DMS53 treated with DMSO at 0.1 percent for 48 hours (cell line): ENCODE results near the gene YBX1.

Experiments used
- DNase-seq: peaks from one replicate; lab custom pipeline; 2025; ENCODE audit not compliant: unreplicated experiment; lab: John Stamatoyannopoulos, UW

Gene YBX1

DNA sequence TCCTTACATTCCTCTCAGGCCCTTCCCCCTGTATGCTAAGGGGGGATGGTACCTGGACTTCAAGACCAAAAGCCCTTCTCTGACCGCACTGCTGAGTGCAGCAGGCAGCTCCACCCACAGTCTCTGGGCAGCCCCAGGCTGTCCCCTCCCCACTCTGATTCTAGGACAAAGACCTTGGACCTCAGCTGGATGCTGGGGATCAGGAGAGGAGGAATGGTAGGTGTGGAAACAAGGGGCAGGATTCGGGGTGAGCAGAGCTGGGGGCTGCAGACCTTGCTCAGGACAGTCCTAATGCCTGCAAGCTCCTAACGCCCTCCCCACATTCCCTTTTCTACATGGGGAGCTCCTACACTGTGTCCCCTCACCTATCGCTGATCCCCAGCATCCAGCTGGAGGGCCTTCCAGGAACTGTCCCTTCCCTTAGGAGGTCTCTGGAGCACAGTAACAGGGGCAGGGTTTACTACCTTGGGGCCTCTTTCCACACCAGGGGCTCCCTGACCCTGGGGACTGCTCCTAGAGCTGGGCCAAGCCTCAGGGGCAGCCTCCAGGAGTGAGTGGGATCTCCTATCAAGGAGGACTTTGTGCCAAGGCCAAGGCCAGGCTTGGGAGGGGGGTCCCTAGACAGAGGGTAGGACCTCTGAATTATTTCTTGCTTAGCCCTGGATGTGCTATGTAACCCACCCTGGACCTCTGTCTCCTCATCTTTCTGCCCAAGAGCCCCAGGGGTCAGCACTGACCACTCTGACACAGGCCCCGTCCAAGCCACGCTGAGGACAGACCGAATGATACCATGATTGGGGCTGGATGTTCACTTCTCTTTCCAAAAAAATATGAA, 52.2 kb downstream of the YBX1 start:
- DNase-seq: no peak

DNA sequence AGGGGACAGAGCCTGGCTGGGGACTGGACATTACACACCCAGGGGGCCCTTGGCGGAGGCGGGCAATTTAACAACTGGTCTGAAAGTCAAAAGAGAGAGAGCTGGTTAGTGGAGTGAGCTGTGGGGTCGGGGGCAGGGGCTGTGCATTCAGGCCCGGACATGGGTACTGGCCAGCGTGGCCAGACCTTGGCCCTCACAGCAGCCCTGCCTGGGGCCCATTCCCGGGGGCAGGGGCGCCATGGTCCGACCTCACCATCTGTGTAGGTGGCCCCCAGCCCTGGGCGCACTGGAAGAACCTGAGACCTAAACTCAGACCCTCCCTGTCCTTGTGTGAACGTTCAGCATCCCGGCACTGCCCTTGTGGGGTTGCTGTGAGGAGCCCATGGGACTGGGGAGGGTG, 52.8 kb downstream of the YBX1 start:
- DNase-seq: no peak

DNA sequence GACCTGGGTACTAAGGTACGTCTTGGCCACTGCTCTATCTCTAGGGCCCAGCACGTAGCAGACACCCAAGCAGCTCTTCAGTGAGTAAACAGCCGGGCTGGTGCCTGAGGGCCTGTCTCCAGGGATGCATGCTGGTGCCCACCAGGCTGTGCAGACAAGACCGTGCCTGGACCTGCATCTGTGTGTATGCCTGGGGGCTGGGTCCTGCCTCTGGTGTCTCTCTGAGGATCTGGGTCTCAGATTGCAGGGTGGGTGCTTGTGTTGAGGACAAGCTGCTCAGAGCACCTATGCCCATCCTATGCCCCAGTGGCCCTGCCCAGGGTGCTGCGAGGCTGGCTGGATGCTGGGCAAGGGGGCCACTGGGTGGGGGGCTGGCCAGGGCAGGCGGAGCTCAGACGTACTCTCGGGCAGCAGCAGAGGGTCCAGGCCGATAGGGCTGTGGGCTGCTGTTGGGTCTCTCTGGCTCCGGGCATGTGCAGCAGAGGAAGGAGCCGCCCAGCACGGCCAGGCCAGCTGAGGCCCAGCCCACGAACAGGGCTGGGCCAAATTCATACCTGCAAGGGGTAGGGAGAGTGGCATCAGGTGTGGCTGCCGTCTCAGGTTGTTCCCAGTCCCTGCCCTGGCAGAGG, 53.4 kb downstream of the YBX1 start:
- DNase-seq: no peak

DNA sequence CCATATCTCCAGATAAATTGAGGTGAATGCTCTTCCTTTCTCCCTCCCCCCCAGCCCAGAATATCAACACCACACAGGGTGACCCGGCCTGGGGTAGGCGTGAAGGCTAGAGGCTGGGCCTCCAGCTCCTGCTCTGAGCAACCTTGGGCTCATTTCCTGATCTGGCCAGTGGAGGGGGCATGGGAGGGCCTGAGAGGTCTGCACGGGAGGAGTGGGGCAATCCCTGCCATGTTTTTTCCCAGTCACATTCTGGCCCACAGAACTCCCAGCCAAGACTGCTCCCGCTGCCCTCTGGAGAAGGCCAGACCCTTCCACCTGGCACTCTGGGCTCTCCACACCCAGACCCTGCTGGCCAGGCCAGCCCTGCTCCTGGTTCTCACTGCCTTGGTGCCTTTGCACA, 53.9 kb downstream of the YBX1 start:
- no peak for DNase-seq

DNA sequence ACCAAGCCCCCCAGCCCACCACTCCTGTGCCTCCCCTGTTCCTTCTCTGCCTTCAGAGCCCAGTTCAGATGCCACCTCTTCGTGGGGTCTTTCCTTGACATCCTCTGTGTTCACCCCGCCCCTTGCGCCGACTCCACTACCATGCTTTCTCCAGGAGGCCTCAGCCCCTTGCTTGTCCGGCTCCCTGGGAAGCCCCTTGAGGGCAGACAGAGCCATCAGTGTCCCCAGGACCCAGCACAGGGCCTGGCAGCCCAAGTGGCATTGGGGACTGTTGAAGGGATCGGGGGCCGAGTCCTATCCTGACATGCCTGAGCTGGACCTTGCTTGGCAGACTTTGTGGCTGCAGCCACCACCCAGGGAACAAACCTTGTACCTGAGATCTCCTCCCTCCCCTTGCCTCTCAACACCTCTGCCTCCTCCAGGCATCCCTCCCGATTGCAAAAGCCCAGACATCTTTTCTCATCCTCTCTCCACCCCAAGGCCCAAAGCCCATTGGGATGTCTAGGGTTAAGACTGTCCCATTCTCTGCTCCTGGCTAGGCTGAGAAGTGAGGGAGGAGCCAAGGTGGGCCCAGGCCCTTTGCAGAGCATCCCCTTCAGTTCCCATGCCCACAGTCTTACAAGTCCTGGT, 54.5 kb downstream of the YBX1 start:
- DNase-seq: no peak

DNA sequence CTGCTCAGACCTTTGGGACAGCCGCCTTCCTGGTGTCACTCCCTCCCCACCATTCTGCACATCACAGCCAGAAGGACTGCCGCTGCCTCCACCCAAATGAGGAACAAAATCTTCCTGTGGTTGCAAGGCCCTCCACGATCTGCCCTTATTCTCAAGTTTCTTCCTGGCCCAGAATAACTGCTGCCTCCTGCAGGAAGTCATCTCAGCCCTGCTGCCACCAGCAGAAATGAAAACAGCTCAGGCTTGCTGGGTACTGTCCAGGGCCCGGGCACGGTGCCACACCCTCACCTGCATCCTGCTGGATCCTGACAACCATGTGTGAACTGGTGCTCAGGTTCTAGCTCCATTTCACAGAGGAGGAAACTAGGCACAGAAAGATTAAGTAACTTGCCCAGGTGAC, 55.0 kb downstream of the YBX1 start:
- DNase-seq: peak; percentile 9

DNA sequence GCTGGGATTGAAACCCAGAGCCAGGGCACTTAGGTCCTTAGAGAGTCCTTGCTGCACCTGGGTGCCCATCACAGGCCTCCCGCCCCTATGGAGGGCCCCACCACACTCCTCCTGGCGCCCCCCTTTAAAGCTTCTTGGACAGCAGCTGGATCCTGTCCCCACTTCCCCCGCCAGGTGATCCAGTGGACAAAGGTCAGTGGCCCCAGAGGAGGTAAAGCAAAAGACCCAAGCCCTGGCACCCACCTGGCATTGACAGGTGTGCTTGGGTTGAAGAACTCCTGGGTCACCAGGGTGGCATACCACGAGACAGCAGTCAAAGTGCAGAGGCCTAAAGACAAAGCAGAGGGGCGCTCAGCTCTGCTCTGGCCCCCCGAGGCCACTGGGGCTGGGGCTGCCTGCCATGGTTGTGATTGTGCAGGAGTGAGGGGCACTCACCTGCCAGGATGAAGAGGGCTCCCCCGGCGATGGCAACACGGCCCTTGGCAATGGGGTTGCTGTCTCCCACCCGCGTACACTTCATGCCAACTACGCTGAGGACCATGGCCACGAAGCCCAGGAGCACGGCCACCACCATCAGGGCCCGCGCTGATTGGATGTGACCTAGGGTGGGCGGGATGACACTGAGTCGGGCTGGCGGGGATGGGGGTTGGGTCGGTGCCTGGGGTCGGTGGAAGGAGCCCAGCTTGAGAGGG, 55.9 kb downstream of the YBX1 start:
- no peak for DNase-seq

DNA sequence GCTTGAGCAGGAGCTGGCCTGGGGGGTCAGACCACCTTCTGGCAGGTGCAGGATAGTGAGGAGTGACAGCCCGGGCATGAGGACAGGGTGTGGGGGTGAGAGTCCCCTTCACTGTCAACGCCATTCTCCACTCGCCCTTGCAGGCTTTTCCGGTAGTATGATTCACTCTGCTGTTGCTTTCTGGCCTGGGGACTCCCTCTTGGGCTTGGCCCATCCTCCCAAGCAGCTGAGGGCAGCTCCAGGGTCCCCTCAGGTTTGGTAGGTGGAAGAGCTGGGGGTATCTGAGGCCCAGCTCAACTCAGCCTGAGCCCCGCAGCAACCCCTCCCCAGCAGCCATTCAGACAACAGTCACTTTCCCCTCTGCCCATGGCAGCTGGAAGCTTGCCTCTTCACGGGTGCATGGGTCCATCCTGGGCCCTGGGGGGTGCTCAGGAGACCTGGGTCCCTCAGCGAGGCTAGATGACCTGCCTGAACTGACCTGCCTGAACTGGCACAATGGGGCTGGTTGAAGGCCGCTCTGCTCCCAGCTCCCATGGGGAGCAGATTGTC, 56.5 kb downstream of the YBX1 start:
- no peak for DNase-seq

DNA sequence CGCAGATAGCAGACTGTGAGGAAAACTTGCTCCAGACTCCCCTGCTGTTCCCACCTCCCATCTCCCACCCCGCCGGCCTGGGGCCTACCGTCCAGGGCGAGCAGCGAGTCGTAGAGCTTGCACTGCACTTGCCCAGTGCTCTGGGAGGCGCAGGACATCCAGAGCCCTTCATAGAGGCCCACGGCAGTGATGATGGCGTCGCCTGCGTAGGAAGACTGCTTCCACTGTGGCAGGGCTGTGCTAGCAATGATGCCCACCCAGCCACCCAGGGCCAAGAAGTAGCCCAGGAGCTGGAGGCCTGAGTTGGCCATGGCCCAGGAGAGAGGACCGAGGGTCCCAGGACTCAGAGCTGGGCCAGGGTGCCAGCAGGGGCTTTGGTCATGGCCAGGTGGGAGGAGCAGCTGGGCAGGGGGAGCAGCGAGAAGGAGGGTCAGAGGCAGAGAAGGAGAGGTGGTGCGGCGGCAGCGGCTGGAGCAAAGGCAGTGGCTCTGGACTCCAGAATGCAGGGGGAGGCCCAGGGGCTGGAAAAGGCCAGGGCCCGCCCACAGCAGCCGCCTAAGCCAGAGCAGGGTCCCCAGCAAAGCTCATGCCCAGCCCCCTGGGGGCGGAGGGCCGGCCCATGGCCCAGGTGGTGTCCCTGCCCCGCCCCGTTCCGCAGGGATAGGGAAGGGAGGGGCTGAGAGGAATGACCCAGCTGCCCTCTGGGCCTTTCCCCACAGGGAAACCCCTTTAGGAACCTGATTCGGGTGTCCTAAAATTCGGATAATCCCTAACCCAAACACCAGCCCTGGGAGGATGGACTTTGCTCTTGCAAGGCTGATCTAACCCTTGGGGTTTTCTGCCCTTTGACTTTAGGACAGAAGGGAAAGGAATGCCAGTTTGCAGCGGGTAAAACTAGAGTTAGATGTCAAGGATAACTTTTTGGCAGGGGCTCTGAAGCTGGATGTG, 57.8 kb downstream of the YBX1 start, which contains the start of gene CLDN19:
Gene CLDN19, minus strand, starts transcription at position 484 of the 948 bp plus-strand sequence. Its CDS starts 173 bp downstream, at position 311.
- DNase-seq: no peak

DNA sequence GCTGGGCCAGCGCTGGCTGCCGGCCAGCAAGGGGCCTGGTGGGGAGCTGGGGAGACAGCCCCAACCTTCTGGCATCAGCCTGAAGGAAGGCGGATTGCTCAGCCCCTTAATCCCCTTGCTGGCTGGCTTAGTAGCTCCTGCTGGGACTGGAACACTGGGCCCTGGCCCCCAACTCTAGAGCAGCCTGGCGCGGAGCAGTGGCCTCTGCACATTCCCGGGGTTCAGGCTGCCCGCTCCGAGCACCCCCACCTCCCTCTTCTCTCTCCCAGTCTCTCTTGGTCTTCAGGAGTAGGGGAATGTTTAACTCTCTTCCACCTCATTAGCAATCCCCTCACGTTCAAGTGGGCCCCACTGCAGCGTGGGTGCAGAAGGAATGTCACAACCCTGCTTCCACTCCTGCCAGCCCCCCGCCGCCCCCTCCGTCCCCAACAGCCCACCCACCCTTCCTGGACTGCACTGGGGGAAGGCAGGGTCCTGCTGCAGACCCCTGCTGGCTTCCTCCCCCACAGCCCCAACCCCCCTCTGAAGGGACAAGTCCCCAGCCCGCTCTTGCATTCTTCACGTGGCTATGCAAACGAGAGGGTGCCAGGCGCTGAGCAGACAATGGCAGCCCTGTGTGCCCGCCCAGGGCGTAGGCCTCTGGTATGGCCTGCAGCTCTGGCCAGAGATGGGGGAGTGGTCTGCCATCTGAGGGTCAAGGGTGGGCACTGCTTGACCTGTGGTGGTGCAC, 58.8 kb downstream of the YBX1 start:
- DNase-seq: no peak

DNA sequence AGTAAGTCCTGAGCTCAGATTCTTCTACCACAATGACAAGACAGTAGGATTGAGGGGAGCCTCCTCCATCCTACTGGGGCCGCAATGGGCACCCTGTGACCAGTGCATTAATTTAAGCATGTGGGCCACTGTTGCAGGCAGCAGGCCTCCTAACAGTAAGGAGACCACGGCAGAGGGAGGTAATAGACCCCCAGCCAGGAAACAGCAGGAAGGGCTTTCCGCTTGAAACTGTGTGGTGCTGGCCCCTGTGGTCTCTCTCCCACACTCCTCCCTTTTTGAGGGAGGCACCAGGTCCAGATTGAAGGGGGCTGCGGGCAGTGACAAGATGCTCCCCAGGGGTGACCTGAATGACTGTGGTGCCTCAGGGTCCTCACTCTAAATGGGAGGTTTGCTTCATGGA, 59.5 kb downstream of the YBX1 start:
- no peak for DNase-seq

DNA sequence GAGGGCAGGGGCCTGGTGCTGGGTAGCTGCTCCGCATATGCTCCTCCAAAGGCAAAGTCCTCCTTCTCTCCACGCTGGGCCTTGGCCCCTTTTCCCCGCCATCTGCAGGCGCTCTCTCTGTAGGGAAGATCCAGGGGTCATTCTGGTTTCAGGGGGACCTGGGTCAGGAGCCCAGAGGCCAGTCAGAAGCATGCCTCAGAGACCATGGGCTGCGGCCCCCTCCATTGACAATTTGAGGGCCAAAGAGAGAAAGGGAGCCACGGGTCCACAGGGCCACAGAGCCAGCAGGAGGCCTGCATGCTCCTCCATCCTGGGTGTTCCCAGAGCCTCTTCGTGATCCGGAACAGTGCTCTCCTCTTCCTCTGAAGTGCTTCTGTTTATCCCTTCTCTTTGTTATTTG, 59.9 kb downstream of the YBX1 start:
- no peak for DNase-seq

DNA sequence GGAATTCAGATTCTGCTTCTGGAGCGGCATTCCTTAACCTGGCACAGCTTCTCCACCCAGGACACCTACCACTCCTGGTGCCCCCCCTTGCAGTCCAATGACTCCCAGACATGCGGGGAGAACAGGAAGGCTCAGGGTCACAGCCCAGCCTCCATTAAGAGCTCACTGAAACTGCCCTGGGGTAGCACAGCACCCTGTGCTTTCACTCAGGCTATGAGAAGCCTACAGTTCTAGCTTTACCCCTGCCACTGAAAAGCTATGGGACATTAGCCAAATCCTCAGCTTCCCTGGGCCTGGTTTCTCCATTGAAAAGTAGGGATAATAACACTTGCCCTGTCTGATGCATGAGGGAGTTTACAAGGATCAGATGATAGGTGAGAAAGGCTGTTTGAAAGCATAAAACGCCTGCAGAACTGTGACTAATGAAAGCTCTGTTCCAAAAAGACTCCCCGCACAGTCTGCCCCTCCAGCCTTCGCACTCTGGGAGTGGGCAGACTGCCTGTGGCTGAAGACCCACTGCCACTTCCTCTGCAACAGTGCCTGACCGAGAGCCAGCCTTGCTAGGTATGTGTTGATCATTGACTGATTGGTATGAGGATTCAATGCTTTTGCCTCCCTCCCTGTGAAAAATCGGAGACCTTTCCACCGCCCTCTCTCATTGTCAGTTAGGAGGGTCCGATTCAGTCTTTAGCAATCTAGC, 60.5 kb downstream of the YBX1 start:
- DNase-seq: no peak

DNA sequence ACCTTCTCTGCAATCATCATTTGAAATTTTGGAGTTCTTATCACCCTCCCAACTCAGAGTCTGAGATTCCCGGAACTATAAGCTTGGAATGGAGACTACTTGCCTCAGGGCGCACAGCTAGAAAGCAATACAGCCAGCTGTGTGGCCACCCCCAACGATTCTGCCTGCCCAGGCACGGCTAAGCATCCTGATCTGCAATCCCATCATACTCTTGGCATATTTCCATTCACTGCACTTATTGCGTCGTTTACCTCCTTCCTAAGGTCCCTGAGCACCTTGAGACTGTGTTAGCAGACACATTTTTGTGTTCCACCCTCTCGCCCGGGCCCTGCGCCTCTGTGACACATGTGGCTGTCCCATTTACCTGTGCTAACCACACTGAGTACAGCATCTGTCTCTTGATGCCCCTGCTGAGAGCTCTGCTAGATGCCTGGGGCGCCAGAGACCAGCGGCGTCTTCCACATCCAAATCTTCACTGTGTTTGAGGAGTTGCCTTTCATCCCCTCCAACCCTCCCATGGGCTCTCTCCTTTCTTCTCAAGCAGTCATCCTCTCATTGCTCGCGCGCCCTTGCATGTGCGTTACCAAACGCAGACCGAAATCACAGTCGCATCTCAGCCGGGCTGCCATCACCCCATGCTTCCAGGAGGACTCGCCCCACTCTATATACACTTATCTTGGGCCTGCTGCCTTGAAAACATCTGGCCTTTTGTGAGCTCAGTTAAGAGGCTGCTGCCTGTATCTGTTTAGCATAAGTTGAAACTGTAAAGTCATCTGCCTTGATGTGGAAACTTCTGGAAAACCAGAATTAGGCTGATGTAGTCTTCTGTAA, 61.3 kb downstream of the YBX1 start:
- DNase-seq: no peak

DNA sequence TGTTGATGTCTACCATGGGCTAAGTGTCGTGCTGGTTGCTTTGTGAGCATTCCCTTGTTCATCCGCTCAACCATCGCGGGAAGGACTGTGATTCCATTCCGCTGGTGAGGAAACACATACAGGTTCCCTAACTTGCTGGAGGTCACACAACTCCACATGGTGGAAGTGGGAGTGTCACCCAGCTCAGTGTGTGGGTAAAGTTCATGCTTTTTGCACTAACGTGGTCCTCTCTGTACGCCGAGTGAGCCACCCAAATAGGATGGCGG, 61.9 kb downstream of the YBX1 start:
- DNase-seq: no peak

DNA sequence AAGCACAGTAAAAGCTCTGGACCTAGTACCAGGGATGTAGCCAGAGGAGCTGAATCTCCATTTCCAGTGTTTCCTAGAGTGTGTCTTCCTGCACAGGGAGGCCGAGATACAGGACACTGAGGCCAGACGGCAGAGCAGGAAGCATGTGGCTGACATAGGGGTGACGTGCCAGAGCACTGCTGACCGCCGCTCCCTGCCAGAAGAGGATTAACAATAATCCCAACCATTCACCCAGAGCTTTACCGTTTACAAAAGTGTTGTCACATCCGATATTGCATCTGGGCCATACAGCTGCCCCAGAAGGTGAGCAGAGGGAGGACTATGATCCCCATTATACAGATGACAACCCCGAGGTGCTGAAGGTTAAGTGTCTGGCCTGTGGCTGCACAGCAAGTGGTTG, 63.6 kb downstream of the YBX1 start:
- no peak for DNase-seq

DNA sequence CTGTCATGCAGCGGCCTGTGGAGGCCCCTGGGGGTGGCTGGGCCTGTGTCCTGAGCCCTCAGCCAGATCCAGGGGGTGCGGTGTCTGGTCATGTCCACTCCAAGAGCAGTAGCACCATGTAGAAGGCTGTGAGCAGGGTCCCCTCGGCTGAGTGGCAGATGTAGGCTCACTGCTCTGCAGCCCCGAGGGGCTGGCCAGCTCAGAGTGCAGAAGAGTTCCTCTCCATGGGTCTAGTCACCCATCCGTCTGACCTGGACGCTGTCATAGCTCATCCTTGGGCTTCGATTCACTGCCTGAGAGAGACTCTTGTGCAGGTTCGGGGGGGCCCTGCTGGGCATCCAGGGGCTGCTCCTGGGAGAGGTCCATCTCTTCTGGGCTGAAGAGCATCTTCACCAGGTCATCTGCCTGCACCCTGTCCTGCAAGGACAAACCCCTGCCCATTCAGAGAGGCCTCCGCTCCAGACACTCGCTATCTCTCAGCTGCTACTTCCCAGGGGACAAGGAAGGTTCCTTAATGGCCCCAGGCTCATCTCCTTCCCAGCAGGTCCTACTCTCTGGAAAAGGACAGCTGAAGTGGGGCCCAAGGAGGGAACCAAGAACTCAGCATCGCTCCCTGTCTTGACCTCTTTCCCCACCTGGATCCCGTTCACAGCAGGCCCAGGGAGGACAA, 64.4 kb downstream of the YBX1 start:
- DNase-seq: no peak

DNA sequence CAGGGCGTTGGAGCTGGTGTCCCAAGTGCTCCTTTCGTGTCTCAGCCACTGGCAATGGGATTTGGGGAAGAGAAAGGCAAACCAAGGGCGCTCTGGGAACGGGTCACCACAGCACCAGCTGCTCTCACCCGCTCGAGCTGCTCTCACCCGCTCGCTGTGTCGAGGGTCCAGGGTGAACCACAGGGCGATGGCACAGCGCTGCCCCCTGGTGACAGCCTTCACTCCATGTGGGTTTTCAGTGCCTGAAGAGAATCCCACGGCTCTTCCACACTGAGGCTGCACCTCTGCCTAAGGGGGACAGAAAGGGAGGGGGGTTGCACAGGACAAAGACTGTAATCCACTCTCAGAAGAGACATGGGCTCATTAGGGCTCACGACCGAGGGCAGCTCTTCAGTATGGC, 64.9 kb downstream of the YBX1 start:
- no peak for DNase-seq
